HUES64 (cell line): ENCODE measurements around the gene TMEM61.

Experiments used
- H3K27ac ChIP-seq: 2 replicates; pipeline ENCODE4 v1.7.0; 2013; ENCODE audit warnings: low read depth, low read length, inconsistent platforms
- H3K27me3 ChIP-seq: 2 replicates; pipeline ENCODE4 v1.6.1; 2013; ENCODE audit warnings: mild to moderate bottlenecking, low read length; ENCODE audit not compliant: insufficient read depth
- H3K36me3 ChIP-seq: 2 replicates; pipeline ENCODE4 v1.6.1; 2013; ENCODE audit warnings: mild to moderate bottlenecking, low read length; ENCODE audit not compliant: insufficient read depth
- H3K4me1 ChIP-seq: 2 replicates; pipeline ENCODE4 v1.6.1; 2013; ENCODE audit warnings: mild to moderate bottlenecking, low read length, moderate library complexity; ENCODE audit not compliant: insufficient read depth
- H3K4me3 ChIP-seq: 2 replicates; pipeline ENCODE4 v1.5.1; 2013; ENCODE audit warnings: mild to moderate bottlenecking, low read length, moderate library complexity
- H3K9ac ChIP-seq: 2 replicates; pipeline ENCODE4 v1.6.1; 2013; ENCODE audit warnings: mild to moderate bottlenecking, low read depth, low read length
- H3K9me3 ChIP-seq: 2 replicates; pipeline ENCODE4 v1.6.1; 2013; ENCODE audit warnings: low read depth, low read length; ENCODE audit not compliant: insufficient read depth
- WGBS: fragments of 150-250, 120-280 bp; methylation state at CpG from one replicate; pipeline ENCODE4 v1.1.7; 2013; ENCODE audit warnings: missing lambda C conversion rate; 5-methylcytosine and 5-hydroxymethylcytosine counted together

The TMEM61 gene

GRCh38 chr1:55005351-55006140 is 25.1 kb downstream of the TMEM61 start:
- WGBS = 89% methylated on average over 9 of the region's 10 CpGs
- H3K4me1 ChIP-seq = 0 out of 2 replicates have a peak, but pooled peaks cover 2% of the 10 kb centered on the region
- H3K9ac ChIP-seq = no peak overlapping the region
- no peak overlapping the region for H3K4me3 ChIP-seq
- peaks cover 24% of the 10 kb centered on the region for H3K27me3 ChIP-seq
- no peaks in the 10 kb centered on the region for H3K9me3 ChIP-seq
- no peaks in the 10 kb centered on the region for H3K36me3 ChIP-seq
- no peak overlapping the region for H3K27ac ChIP-seq

DNA sequence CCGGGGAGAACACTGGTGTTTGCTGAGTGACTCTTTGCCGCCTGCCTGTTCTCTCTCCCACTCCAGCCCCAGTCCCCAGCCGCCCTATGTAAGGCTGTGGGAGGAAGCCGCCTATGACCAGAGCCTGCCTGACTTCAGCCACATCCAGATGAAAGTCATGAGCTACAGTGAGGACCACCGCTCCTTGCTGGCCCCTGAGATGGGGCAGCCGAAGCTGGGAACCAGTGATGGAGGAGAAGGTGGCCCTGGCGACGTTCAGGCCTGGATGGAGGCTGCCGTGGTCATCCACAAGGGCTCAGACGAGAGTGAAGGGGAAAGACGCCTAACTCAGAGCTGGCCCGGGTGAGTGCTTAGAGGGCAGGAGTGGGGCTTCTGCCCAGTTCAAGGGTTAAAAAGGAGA is 26.5 kb downstream of the TMEM61 start:
- no peaks in the 10 kb centered on the region for H3K36me3 ChIP-seq
- H3K27ac ChIP-seq = no peak overlapping the region
- WGBS = 92% methylated on average over 12 of the region's 12 CpGs
- peaks cover 10% of the 10 kb centered on the region for H3K27me3 ChIP-seq
- 0 out of 2 replicates have a peak, but pooled peaks cover 4% of the 10 kb centered on the region for H3K4me1 ChIP-seq
- no peak overlapping the region for H3K9ac ChIP-seq
- no peaks in the 10 kb centered on the region for H3K9me3 ChIP-seq
- no peak overlapping the region for H3K4me3 ChIP-seq

DNA sequence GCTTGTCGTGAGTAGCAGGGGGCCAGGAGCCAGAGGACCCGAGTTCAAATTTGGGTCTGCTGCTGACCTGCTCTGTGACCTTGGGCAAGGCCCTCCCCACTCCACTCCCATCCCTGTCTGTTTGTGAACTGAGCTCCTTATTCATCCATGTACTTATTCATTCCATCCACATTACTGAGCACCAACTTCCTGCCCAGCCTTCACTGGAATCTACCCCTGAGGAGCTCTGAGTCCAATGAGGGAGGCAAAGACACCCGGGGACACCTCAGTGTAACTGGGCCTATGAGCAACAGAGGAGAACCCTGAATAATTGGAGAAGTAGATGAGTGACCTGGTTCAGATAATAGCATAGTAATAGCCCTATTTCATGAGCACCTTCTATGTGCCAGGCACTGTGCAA is 27.2 kb downstream of the TMEM61 start:
- Histone ChIP-seq H3K4me1 (0 out of 2 replicates have a peak, but pooled peaks cover 4% of the 10 kb centered on the region), H3K4me3 (no peak overlapping the region), H3K27me3 (peaks cover 3% of the 10 kb centered on the region; the same call in 1 of the 2 replicates), H3K9me3 (no peaks in the 10 kb centered on the region), H3K27ac (no peak overlapping the region), H3K9ac (no peak overlapping the region), H3K36me3 (no peaks in the 10 kb centered on the region)
- WGBS = 91% methylated on average over 3 of the region's 3 CpGs

- 79% methylated on average over 9 of the region's 9 CpGs for WGBS
- H3K9me3 ChIP-seq = no peaks in the 10 kb centered on the region
- H3K9ac ChIP-seq = no peak overlapping the region
- 0 out of 2 replicates have a peak, but pooled peaks cover 4% of the 10 kb centered on the region for H3K4me1 ChIP-seq
- H3K4me3 ChIP-seq = no peak overlapping the region
- no peak overlapping the region for H3K27ac ChIP-seq
- no peaks in the 10 kb centered on the region for H3K36me3 ChIP-seq
- no peaks in the 10 kb centered on the region for H3K27me3 ChIP-seq
Observed at GRCh38 chr1:55010194-55010886, 29.9 kb downstream of the TMEM61 start.

DNA sequence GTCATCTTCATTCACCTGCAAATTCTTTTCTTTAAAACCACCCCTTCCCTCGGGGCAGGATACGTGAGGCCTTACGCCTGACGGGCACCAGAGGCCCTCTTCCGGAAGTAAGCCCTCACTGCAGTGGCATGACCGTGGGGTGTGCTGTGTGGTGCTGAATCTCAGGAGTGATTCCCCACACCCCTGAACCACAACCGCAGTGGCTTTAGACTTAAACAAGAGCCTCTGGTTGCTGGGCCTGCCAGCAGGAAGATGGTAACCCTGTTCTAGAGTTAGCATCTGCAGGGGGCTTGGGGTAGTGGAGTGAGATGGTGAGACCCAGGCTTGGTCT is 30.4 kb downstream of the TMEM61 start:
- 79% methylated on average over 7 of the region's 7 CpGs for WGBS
- H3K9me3 ChIP-seq = no peaks in the 10 kb centered on the region
- H3K9ac ChIP-seq = no peak overlapping the region
- H3K4me3 ChIP-seq = no peak overlapping the region
- H3K36me3 ChIP-seq = no peaks in the 10 kb centered on the region
- no peak overlapping the region for H3K27ac ChIP-seq
- H3K27me3 ChIP-seq = no peaks in the 10 kb centered on the region
- H3K4me1 ChIP-seq = 0 out of 2 replicates have a peak, but pooled peaks cover 4% of the 10 kb centered on the region

DNA sequence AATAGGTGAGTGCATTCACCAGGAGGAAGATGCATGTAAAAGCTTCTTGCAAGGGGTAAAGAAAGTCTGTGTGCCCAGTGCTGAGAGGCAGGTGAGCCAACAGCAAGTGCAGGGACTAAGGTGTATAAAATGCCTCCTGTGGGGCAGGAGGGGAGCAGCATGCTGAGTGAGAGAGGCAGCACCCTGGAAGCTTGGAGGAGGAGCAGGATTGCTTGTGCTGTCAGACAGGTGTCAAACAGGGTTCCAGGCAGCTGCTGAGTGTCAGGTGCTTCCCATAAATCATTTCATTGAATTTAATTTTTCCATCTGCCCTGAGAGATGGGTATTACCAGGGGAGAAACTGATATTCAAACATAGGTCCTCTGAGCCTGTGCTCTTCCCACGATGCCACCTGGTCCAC is 32.2 kb downstream of the TMEM61 start:
- no peak overlapping the region for H3K9ac ChIP-seq
- no peak overlapping the region for H3K4me3 ChIP-seq
- H3K27ac ChIP-seq = no peak overlapping the region
- WGBS = 90% methylated on average over 1 of the region's 1 CpG
- H3K9me3 ChIP-seq = no peaks in the 10 kb centered on the region
- no peaks in the 10 kb centered on the region for H3K27me3 ChIP-seq
- 0 out of 2 replicates have a peak, but pooled peaks cover 4% of the 10 kb centered on the region for H3K4me1 ChIP-seq
- no peaks in the 10 kb centered on the region for H3K36me3 ChIP-seq

- Histone ChIP-seq H3K36me3 (no peaks in the 10 kb centered on the region), H3K27me3 (no peaks in the 10 kb centered on the region), H3K9me3 (no peaks in the 10 kb centered on the region), H3K4me3 (no peak overlapping the region), H3K27ac (no peak overlapping the region), H3K4me1 (0 out of 2 replicates have a peak, but pooled peaks cover 4% of the 10 kb centered on the region), H3K9ac (no peak overlapping the region)
- 91% methylated on average over 5 of the region's 5 CpGs for WGBS
Observed at GRCh38 chr1:55015123-55015522, 34.7 kb downstream of the TMEM61 start.

- no peak overlapping the region for H3K4me3 ChIP-seq
- no peaks in the 10 kb centered on the region for H3K9me3 ChIP-seq
- H3K27me3 ChIP-seq = no peaks in the 10 kb centered on the region
- H3K36me3 ChIP-seq = no peaks in the 10 kb centered on the region
- no peak overlapping the region for H3K9ac ChIP-seq
- no peaks in the 10 kb centered on the region for H3K4me1 ChIP-seq
- 89% methylated on average over 12 of the region's 12 CpGs for WGBS
- H3K27ac ChIP-seq = no peak overlapping the region
Observed at GRCh38 chr1:55015731-55016620, 35.5 kb downstream of the TMEM61 start.

- 89% methylated on average over 8 of the region's 9 CpGs for WGBS
- no peaks in the 10 kb centered on the region for H3K9me3 ChIP-seq
Observed at GRCh38 chr1:55018395-55018794, 38.0 kb downstream of the TMEM61 start.

DNA sequence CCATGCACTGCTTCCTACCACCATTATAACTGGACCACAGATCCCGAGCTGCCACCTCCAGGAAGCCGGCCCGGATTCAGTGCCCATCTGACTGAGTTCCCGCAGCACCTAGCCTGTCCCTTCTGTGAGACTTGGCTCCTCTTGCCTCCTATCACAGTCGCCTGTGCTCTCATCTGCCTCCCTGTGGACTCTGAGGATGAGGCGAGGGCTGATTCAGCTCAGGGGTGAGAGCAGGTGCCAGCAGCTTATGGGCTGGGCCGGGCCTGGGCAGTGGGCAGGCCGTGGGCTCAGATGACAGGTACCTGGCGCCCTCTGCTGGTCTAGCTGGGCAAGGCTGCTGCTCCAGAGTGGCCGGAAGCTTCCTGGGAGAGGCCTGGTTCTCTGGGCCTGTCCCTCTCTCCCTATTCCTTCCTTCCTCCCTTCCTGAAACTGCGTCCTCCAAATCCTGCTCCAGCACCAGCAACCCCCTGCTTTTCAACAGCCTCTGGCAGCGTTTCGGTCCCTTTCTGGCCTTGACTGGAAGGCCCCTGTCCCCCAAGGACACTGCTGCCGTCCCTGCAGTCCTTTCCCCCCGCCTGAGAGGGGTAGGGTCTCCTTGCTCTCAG is 41.6 kb downstream of the TMEM61 start:
- Histone ChIP-seq H3K27me3 (no peaks in the 10 kb centered on the region), H3K27ac (peak overlapping the region; percentile 49; the same call in 1 of the 2 replicates)
- 32% methylated on average over 15 of the region's 15 CpGs for WGBS

More at GRCh38 chr1:55018395-55018794, 38.0 kb downstream of the TMEM61 start:
- no peak overlapping the region for H3K9ac ChIP-seq
- peaks cover 3% of the 10 kb centered on the region for H3K4me1 ChIP-seq
- no peak overlapping the region for H3K27ac ChIP-seq
- H3K27me3 ChIP-seq = no peaks in the 10 kb centered on the region
- no peaks in the 10 kb centered on the region for H3K36me3 ChIP-seq
- no peak overlapping the region for H3K4me3 ChIP-seq

More for the DNA sequence above, 41.6 kb downstream of the TMEM61 start:
- no peak overlapping the region for H3K4me3 ChIP-seq
- H3K4me1 ChIP-seq = peaks cover 3% of the 10 kb centered on the region
- peak overlapping the region; percentile 51; the same call in 1 of the 2 replicates for H3K9ac ChIP-seq
- no peaks in the 10 kb centered on the region for H3K9me3 ChIP-seq
- no peaks in the 10 kb centered on the region for H3K36me3 ChIP-seq
